Endometrium (tissue), 2 donors: ENCODE measurements around the gene IRS2.
"Not testable (repeated sequence)": the region's sequence is repeated elsewhere in the genome, so short reads cannot be mapped to it uniquely, and the experiment has no call there.

Source experiments
- FAIRE-seq: peaks from 2 replicates; lab custom pipeline; 2012; peaks lifted over from hg19 to GRCh38; lab: Jason Lieb, UNC
- donor health status: control.
- donor health status: control.

The IRS2 gene, protein sequence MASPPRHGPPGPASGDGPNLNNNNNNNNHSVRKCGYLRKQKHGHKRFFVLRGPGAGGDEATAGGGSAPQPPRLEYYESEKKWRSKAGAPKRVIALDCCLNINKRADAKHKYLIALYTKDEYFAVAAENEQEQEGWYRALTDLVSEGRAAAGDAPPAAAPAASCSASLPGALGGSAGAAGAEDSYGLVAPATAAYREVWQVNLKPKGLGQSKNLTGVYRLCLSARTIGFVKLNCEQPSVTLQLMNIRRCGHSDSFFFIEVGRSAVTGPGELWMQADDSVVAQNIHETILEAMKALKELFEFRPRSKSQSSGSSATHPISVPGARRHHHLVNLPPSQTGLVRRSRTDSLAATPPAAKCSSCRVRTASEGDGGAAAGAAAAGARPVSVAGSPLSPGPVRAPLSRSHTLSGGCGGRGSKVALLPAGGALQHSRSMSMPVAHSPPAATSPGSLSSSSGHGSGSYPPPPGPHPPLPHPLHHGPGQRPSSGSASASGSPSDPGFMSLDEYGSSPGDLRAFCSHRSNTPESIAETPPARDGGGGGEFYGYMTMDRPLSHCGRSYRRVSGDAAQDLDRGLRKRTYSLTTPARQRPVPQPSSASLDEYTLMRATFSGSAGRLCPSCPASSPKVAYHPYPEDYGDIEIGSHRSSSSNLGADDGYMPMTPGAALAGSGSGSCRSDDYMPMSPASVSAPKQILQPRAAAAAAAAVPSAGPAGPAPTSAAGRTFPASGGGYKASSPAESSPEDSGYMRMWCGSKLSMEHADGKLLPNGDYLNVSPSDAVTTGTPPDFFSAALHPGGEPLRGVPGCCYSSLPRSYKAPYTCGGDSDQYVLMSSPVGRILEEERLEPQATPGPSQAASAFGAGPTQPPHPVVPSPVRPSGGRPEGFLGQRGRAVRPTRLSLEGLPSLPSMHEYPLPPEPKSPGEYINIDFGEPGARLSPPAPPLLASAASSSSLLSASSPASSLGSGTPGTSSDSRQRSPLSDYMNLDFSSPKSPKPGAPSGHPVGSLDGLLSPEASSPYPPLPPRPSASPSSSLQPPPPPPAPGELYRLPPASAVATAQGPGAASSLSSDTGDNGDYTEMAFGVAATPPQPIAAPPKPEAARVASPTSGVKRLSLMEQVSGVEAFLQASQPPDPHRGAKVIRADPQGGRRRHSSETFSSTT (N-terminal part only)

DNA sequence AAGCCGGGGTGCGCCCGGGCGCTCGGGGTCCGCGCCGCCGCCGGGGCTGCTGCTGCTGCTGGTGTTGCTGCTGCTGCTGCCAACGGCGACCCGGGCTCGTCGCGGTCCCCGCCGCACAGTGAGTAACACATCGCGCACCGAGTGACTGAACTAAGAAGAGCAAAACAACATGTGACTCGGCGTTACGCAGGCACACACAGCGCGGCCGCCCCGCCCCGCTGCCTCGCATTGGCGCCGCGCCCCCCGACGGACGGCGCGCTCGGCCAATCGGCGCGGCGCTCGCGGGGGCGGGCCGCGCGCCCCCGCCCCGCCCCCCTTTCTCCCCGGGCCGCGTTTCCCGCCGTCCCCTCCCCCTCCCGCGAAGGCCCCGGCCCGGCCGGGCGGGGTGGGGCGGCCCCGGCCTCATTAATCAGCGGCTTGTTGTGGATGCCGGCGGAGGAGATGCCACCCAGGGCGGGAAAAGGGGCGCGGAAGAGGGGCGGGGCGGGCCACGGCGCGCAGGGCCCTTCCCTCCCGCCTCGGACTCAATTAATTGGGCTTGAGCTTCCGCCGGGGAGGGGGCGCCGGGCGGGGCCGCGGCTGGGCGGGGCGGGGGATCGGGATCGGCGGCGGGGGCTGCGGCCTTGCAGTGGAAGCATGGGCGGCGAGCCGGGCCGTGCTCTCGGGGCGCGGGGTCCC is at the start of gene IRS2:
IRS2 (minus strand) TSS at position 127 of the 678 bp plus-strand sequence. CDS start 530 bp downstream, outside the sequence.
- FAIRE-seq, result no peak

DNA sequence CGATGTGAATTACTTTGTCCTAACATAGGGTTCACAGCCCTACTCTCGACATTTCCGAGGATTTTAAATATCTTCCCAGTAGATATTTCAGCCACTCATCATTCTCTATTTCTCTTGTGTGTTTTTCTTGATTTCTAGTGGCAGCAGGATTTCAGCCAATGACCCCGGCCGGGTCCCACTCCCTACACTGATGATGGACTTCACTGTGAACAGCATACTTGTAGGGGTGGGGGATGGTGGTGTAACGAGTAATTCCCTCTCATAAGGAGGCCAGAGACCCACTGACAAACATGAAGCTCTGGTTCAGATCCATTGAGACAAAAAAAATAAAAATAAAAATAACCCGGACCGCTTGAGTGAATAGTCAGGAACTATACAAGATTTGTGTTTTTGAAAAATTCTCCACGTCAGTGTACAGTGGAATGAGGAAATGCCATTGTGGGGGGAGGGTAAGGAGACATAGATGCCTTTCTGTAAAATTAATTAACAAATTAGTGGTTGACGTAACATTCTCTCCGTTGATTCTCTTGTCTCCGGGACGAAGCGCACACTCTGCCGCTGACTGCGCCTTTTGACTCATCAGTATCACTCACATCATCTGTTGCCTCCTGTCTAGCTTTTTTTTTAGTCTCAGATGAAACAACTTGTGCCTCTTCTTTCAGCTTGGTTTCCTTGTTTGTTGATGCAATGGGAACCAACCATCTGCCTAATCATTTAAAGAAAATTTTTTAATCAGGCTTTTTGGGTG is 48.8 kb upstream of the IRS2 start:
- no peak for FAIRE-seq

DNA sequence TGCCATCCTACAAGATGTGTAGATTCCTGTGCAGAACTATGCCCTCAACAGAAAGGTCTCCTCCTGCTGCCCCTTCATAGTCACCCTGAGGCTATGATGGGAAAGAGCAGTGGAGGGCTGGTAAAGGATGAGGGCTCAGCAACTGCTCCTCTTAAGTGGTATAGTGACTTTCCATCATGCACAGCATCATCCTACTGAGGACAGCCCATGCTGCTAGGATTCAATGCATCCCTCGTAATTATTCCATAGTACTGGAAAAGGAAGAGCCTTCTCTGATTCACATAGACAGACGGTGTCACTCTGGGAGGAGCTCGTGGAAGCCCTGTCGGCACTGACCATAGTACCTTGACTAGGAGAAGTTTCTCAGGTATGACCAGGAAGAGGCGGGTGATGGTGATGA is 47.6 kb upstream of the IRS2 start:
- FAIRE-seq, result no peak

DNA sequence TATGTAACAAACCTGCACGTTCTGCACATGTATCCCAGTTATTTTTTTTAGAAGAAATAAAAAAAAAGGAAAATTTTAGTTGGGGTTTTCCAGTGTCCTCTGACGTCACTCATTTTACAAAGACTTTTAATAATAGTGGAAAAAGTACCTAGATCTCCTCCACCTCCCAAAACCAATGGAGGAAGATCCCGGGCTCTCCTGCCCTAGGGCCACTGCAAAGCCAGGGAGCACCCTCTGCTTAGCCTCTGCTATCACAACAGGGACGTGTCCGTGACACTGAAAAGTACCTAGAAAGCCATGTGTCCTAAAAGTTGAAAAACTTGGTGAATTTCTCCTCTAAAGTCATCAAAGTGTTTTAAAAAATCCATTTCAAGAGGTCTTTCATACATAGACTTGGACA is 46.7 kb upstream of the IRS2 start:
- FAIRE-seq, result no peak

DNA sequence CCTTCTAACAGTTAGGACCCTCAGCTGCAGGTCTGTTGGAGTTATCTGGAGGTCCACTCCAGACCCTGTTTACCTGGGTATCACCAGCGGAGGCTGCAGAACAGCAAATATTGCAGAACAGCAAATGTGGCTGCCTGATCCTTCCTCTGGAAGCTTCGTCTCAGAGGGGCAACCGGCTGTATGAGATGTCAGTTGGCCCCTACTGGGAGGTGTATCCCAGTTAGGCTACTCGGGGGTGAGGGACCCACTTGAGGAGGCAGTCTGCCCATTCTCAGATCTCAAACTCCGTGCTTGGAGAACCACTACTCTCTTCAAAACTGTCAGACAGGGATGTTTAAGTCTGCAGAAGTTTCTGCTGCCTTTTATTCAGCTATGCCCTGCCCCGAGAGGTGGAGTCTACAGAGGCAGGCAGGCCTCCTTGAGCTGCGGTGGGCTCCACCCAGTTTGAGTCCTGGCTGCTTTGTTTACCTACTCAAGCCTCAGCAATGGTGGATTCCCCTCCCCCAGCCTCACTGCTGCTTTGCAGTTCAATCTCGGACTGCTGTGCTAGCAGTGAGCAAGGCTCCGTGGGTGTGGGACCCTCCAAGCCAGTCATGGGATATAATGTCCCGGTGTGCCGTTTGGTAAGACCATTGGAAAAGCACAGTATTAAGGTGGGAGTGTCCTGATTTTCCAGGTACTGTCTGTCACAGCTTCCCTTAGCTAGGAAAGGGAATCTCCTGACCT is 42.4 kb upstream of the IRS2 start:
- FAIRE-seq, result not testable (repeated sequence)

DNA sequence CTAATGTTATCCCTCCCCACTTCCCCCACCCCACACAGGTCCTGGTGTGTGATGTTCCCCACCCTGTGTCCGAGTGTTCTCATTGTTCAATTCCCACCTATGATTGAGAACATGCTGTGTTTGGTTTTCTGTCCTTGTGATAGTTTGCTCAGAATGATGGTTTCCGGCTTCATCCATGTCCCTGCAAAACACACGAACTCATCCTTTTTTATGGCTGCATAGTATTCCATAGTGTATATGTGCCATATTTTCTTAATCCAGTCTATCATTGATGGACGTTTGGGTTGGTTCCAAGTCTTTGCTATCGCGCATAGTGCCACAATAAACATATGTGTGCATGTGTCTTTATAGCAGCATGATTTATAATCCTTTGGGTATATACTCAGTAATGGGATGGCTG is 36.8 kb upstream of the IRS2 start:
- not testable (repeated sequence) for FAIRE-seq

DNA sequence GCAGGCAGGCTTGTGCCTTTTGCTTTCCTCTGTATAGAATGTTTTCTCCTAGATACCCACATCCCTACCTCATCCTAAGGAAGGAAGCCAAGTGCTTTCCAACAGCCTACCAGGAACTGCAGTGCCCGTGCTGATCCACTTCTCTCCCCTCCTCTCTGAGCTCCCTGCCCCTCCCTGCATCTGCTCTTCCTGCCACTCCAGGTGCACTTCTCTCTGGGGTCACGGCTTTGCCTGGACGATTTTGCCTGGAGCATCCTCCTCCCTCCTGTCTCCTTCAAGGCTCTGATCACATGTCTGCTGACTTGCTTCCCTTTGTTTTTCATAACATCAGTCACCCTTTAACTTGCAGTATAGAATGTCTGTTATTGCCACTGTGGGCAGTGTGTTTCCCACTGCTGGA is 34.7 kb upstream of the IRS2 start:
- no peak for FAIRE-seq

DNA sequence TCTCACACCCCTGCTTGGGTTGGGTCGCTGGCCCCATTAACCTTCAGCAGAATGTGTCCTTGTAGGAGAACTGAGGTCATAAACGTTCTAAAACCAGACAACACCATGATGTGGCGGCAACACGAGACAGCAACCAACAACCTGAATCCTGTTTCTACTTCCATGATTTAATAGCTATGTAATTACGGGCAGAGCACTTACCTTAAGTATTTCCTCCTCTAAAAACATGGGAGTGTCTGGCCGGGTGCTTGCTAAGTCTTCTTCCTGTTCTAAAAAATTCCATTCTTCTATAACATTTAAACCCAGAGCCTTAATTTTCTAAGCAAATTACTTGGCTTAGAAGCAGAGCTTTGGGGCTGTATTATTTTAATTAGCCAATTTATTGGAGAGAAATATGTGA is 33.5 kb upstream of the IRS2 start:
- FAIRE-seq, result no peak

DNA sequence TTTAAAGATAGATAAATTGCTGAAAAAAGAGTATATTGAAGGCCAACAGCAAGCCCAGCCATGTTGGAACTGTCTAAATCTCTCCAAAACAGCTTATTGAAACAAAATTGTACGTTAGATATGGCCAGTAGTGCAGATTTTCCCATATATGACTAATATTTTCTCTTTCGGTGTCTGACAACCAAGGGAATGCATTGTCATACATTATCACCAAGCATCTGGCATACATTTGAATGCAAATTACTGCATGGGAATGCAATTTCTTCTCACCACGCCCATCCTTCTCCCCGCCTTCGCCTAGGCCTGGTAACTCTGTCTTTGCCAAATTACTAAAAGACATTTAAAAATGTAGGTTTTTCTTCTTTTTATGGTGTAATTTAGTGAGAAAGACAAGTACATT is 32.5 kb upstream of the IRS2 start:
- FAIRE-seq, result no peak

DNA sequence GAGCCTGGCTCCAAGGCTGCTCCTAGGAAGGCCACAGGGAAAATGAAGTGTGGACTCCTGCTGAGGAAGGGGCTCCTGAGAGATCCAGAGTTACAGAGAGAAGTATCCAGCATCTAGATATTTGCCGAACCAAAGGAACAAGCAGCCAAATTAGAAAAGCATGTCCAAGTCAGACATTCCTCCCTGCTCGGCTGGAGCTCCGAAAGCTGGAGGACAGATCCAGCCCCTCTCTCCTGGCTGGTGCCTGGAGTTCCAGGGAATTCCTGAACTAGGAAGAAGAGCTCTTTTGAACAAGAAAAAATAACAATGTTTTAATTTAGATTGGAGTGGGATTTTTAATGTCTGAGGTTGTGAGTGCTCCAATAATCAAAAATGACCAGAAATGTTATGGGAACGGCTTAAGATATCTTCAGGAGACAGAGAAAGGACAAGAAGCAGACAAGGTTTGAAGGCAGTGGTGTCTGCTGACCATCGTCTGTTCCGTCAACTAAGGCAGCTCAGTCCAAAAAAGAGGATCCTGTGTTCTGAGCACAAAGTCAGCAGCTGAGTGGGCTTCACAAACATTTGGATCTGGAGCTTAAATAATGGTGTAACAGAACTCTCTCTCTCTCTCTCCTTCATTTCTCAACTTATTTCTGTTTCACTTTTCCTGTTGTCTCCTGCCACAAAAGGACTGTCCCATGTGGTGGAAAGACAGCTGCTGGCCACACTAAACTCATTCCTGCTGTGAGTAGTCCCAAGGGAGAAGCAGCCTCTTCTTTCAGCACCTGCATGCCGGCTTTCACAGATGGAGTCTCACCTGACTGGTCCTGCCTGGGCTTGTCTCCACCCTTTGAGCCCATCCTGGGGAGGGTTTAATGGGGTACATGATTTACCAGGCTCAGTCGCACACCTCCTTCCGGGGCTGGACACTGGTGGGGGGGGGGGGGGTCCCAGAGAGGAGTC is 31.5 kb upstream of the IRS2 start:
- FAIRE-seq, result no peak

DNA sequence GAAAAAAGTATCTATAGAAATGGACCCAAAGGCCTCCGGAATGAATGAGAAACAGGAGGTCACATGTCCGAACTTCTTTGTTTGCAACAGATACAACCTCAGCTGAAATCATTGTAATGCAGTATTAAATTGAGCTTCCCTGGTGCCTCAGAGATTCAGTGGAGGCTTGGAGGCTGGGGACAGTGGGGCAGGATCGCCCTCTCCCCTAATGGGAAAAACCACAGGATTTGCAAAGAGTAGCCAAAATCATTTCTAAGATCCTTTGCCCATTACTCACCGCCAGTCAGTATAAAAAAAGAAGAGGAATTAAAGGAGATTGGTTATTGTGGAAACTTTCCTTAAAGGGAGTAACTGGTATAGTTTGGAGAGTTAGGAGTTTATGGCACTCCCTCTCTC is 30.4 kb upstream of the IRS2 start:
- no peak for FAIRE-seq

DNA sequence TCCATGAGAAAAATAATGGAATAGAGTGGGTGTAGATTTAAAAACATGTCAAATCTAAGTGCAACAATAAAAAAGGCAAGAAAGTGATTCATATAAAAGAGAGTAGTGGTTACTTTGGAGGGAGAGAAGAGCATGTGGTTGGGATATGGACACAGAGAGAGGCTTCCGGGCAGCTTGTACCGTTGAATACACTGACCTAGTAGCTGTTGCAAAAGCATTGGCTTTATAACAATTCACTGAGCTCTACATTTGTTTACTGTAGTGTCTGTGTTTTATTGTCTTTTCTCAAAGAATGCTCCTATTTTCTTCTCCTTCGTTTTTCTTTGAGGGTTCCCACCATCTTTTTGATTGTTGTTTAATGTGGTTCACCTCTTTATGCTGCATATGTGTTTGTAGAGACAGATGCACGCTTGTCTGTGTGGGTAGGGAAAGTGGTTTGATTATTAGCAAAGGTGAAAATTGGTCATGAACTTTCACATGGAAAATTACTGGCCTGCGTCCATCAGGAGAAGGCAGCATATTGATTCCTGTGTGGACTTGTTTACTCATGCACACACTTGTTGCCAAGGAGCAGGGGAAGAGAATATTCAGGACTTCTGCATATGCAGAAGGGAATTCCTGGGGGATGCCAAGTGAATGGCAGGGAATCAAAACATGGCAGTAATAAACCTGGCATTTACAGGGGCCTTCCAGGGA is 29.9 kb upstream of the IRS2 start:
- no peak for FAIRE-seq

DNA sequence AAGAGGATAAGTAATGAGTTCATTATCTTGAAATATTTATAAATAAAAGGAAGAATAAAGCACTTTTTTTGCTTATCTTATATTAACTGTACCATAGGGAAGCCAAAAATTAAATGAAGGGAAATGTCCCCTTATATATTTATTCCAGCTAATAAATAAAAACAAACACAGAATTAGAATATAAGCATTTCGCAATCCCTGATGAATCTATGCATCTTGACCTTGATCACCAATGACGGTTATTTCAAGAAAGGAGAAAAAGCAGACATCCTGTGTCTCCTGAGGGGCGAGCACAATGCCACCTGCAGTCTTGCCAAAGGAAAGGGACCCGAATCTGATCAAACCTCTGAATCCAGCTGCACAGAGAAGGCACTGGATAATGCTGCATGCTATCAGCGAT is 29.3 kb upstream of the IRS2 start:
- no peak for FAIRE-seq

DNA sequence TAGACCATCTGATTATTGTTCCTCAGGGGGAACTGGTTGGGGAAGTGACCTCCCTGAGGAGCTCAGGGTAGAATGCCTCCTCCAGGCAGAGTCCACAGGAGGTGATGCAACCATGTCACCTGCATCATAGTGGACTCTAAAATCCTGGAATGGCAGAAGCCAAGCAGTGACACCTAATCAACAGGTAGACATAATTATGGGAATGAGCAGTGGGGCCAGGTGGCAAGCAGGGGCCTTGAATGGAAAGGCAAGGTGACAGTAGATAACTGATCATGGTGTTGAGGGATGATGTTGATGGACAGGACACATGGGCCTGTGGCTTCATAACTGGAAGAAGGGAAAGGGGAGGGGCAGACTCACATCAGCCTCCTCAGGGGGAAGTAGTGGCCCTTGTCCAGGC is 27.3 kb upstream of the IRS2 start:
- FAIRE-seq, result no peak

DNA sequence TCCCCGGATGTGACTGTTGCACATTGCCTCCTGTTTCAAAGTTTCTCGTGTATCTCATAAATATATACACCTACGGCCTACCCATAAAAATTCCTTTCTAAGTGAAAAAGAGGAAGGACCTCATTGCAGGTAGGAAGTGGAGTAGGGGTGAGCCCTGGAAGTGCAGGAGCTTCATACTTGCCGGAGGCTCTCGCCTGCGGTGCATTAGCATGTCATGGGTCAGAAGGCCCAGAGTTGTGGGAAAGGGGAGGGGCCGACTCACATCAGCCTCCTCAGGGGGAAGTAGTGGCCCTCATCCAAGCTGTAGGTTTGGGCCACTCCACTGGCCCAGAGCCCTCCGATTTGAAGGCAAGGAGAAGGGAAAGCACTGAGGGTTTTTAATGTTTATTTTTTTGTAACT is 26.0 kb upstream of the IRS2 start:
- no peak for FAIRE-seq

DNA sequence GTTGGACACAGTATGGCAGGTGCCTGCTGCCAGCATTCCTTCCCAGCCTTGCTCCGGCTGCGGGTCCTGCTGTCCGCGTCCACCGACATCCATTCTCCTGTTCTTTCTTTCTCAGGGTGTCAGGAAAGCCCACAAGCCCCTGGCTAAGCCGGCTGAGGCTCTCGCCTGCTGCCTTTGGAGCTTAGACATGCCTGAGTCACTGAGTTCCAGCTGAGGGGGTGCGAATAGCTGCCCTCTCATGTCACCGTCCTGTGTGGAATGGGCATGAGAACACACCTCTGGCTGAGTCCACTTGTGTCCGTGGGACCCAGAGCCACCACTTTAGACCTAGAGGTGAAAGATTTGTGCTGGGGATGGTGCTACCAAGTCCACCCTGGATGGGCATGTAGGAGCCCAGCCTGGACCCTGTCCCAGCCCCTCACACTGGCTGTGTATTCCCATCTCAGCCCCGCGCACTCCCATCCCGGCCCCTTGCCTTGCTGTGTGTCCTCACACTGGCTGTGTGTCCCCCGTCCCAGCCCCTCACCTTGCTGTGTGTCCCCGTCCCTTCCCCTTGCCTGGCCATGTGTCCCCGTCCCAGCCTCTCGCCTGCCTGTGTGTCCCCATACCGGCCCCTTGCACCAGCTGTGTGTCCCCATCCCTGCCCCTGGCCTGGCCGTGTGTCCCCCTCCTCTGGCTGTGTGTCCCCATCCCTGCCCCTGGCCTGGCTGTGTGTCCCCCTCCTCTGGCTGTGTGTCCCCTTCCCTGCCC is 24.6 kb upstream of the IRS2 start:
- FAIRE-seq, result no peak

DNA sequence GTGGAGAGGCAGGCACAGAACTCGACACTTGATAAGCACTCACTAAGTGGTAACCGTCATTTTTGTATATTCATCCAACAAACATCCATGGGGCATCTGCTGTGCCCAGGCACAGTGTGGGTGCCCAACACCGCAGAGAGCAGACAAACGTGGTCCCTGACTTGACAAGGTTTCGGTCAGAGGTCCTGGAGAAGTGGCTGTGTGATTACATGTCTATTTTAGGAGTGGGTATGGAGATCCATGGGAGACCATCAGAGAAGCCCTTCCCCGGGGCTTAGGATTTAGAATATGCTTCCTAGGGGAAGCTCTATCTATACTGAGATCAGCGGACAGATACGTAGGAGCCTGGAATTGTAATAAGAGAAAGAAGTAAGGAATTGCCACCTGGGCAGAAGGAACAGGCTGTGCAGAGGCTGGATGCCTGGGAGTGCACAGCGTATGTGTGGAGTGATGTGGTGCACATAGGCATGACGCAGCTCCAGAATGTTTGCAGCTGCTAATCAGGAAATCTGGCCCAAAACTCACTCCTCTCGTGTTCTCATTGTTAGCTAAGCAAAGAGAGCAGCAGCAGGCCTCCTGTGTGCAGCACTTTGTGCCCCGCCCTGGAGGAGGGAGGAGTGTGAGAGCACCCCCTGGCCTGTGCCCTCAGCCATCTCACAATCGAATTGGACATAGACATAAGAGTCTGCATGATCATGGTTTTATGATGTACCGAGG is 23.0 kb upstream of the IRS2 start:
- no peak for FAIRE-seq

DNA sequence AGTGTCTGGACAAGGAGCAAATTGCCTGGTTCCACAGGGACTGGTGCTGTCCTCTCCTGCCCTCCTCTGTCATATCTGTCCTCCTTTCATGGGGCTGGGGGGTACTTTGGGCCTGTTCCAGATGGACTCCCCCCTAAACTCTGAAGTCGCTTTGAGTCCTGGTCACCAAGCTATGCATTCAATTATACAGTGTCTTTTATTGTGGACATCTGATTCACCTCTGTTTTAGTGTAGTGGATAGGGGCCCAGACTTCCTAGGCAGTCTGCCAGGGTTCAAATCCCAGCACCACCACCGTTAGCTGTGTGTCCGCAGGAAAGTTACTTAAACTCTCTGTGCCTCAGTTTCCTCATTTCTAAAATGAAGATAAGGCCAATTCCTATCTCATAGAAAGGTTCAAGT is 21.0 kb upstream of the IRS2 start:
- FAIRE-seq, result no peak
